Muscle layer of duodenum (tissue), 2 donors: ENCODE data around the gene APBB2.

ENCODE experiments used
- H3K27ac ChIP-seq: one replicate; pipeline ENCODE4 v1.7.0; 2013; ENCODE audit warnings: mild to moderate bottlenecking, low read length
- H3K27me3 ChIP-seq: one replicate; pipeline ENCODE4 v1.7.0; 2013; ENCODE audit warnings: low read depth, mild to moderate bottlenecking, control low read depth, low read length
- H3K36me3 ChIP-seq, 2 donors: one replicate each; pipeline ENCODE4 v1.7.0; 2013; ENCODE audit warnings: low read length in 2 of 2, control low read depth in 1 of 2, mild to moderate bottlenecking in 1 of 2; ENCODE audit not compliant: insufficient read depth in 2 of 2, control insufficient read depth in 1 of 2
- H3K4me1 ChIP-seq, 2 donors: one replicate each; pipeline ENCODE4 v1.7.0; 2013; ENCODE audit warnings: low read length in 2 of 2, mild to moderate bottlenecking in 2 of 2, control low read depth in 1 of 2, moderate library complexity in 1 of 2; ENCODE audit not compliant: insufficient read depth in 2 of 2, control insufficient read depth in 1 of 2
- H3K4me3 ChIP-seq, 2 donors: one replicate each; pipeline ENCODE4 v1.7.0; 2013; ENCODE audit warnings: low read length in 2 of 2, low read depth in 1 of 2, mild to moderate bottlenecking in 1 of 2
- H3K9me3 ChIP-seq, 2 donors: one replicate each; pipeline ENCODE4 v1.7.0; 2013; ENCODE audit warnings: low read length in 2 of 2, control low read depth in 1 of 2, mild to moderate bottlenecking in 1 of 2; ENCODE audit not compliant: control insufficient read depth in 1 of 2
- donor health status: healthy.

APBB2 gene

DNA sequence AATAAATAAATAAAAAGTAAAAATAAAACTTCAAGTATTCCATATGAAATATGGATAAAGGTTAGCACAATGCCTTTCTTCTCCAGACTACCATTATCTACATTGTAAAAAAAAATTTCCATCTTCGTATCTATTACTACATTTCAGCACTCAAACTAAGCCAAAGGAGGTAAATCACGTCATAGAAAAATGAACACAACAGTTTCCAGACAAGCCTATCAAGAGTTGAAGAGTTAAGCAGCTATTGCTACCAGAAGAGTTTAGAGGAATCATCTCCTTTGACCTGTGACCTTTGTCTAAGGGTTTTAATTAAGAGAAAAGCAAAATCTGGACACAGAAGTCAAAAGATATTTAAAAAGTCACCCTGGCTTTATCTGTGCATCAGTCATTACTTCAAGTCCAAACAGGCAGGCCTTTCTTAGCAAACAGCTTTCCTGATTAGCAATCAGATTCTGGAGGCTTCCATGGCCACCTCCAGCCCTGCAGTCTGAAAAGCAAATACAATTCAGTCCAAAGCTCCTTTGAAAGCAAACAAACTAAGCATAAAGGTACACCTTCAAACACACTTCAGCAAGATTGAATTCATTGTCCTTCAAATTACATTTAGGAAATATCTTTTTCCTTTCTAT lies 82.2 kb downstream of the APBB2 start:
- Histone ChIP-seq H3K27me3 (no peaks in the 10 kb centered on the region), H3K36me3 (no peaks in the 10 kb centered on the region), H3K4me1 (peaks cover 3 to 5% of the 10 kb centered on the region in 2 donors), H3K4me3 (no peak overlapping the region), H3K9me3 (no peaks in the 10 kb centered on the region), H3K27ac (no peak overlapping the region)

DNA sequence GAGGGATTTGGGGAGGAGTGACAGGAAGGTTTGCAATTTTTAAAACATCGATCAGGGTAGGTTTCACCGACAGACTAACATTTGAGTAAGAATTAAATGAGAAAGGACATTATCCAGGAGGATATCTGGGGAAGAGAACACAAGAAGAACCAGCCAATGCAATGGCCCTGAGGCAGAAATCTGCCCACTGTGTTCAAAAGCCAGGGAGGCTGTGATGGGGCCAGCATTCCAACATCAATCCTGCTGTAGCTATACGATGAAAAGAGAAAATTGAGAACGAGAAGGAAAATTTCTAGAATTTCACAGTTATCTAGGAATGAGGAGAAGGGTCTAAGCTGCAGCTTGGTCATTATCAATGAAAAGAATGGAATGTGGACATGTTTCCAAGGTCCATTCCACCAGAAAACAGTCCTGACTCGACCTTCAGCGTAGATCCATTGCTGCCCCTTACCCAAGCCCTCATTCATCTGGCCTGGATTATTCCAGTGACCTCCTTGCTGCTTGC lies 84.4 kb downstream of the APBB2 start:
- peaks cover 5 to 10% of the 10 kb centered on the region in 2 donors for H3K4me1 ChIP-seq
- no peak overlapping the region for H3K4me3 ChIP-seq
- no peaks in the 10 kb centered on the region for H3K27me3 ChIP-seq
- H3K9me3 ChIP-seq, result no peaks in the 10 kb centered on the region
- H3K36me3 ChIP-seq, result no peaks in the 10 kb centered on the region
- no peak overlapping the region for H3K27ac ChIP-seq

DNA sequence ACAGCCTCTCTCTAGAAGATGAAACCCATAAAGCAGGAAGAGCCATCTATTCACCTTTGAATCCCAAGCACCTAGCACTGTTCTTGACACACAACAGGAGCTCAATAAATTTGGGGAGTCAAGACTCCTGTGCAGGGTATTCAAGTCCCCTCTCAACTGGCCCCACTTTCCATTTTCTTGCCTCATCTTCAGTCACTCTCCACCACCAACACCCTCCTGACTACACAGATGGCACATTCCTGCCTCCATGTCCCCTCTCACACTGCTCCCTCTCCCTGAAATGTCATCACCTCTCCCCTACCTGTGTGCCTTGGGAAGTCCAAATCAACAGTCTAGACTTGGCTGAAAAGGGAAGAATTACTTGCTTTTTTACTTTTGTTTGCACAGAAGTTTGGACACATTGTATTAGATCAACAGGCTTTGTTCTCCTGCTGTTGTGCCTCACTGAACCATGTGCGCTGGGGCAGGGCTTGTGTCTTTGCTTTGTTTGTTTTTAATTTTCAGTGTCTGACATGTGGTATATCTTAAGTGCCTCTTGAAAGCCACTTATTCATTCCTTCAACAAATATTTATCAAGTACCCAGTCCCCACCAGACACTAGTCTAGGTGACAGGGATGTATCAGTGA lies 85.1 kb downstream of the APBB2 start:
- Histone ChIP-seq H3K36me3 (no peaks in the 10 kb centered on the region), H3K9me3 (no peaks in the 10 kb centered on the region), H3K27me3 (no peaks in the 10 kb centered on the region), H3K4me3 (no peak overlapping the region), H3K4me1 (peaks cover 0 to 16% of the 10 kb centered on the region in 2 donors), H3K27ac (no peak overlapping the region)

GRCh38 chr4:41125558-41126311 lies 88.6 kb downstream of the APBB2 start:
- Histone ChIP-seq H3K27ac (no peak overlapping the region), H3K36me3 (no peaks in the 10 kb centered on the region)

GRCh38 chr4:41124916-41125548 lies 89.3 kb downstream of the APBB2 start:
- H3K36me3 ChIP-seq, result no peaks in the 10 kb centered on the region
- no peaks in the 10 kb centered on the region for H3K9me3 ChIP-seq
- H3K27ac ChIP-seq, result no peak overlapping the region
- peaks cover 4 to 28% of the 10 kb centered on the region in 2 donors for H3K4me1 ChIP-seq
- H3K4me3 ChIP-seq, result no peak overlapping the region
- H3K27me3 ChIP-seq, result no peaks in the 10 kb centered on the region

More at GRCh38 chr4:41125558-41126311, 88.6 kb downstream of the APBB2 start:
- no peaks in the 10 kb centered on the region for H3K9me3 ChIP-seq
- no peak overlapping the region for H3K4me3 ChIP-seq
- peaks cover 0 to 22% of the 10 kb centered on the region in 2 donors for H3K4me1 ChIP-seq
- H3K27me3 ChIP-seq, result no peaks in the 10 kb centered on the region

DNA sequence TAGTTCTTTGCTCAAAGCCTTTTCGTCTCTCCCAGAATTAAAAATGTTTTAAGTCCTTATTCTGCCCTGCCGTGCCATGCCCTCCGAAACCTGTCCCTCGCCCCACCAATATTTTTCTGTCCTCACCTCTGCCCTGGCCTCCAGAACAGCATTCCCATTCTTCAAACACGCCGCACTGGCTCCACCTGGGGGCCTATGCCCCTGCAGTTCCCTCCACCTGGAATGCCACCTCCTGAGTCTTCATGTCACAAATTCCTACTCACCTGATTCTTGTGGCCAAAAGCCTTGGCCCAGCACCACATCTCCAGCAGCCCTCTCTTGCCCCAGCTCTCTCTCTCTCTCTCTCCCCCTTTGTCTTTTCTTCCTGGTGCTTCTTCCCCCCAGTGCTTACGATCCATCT lies 91.6 kb downstream of the APBB2 start:
- Histone ChIP-seq H3K36me3 (no peaks in the 10 kb centered on the region), H3K27me3 (no peaks in the 10 kb centered on the region), H3K9me3 (no peaks in the 10 kb centered on the region), H3K4me1 (peaks cover 11 to 33% of the 10 kb centered on the region in 2 donors), H3K27ac (no peak overlapping the region), H3K4me3 (no peak overlapping the region)

GRCh38 chr4:41122309-41122708 lies 92.0 kb downstream of the APBB2 start:
- Histone ChIP-seq H3K27ac (no peak overlapping the region), H3K4me1 (peaks cover 11 to 33% of the 10 kb centered on the region in 2 donors), H3K36me3 (no peaks in the 10 kb centered on the region), H3K4me3 (no peak overlapping the region), H3K9me3 (no peaks in the 10 kb centered on the region), H3K27me3 (no peaks in the 10 kb centered on the region)

DNA sequence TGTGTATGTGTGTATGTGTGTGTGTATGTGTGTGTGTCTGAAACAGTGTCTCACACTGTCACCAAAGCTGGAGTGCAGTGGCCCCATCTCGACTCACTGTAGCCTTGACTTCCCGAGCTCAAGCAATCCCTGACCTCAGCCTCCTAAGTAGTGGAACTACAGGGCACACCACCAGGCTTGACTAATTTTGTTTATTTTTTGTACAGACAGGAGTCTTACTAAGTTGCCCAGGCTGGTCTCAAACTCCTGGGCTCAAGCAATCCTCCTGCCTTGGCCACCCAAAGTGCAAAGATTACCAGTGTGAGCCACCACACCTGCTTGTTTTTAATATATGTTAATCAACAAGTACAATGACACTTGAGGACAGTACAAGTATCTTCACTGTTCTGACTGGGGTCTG lies 92.4 kb downstream of the APBB2 start:
- H3K27me3 ChIP-seq, result no peaks in the 10 kb centered on the region
- no peak overlapping the region for H3K27ac ChIP-seq
- H3K36me3 ChIP-seq, result no peaks in the 10 kb centered on the region
- H3K9me3 ChIP-seq, result no peaks in the 10 kb centered on the region
- H3K4me3 ChIP-seq, result no peak overlapping the region
- peaks cover 11 to 33% of the 10 kb centered on the region in 2 donors for H3K4me1 ChIP-seq

DNA sequence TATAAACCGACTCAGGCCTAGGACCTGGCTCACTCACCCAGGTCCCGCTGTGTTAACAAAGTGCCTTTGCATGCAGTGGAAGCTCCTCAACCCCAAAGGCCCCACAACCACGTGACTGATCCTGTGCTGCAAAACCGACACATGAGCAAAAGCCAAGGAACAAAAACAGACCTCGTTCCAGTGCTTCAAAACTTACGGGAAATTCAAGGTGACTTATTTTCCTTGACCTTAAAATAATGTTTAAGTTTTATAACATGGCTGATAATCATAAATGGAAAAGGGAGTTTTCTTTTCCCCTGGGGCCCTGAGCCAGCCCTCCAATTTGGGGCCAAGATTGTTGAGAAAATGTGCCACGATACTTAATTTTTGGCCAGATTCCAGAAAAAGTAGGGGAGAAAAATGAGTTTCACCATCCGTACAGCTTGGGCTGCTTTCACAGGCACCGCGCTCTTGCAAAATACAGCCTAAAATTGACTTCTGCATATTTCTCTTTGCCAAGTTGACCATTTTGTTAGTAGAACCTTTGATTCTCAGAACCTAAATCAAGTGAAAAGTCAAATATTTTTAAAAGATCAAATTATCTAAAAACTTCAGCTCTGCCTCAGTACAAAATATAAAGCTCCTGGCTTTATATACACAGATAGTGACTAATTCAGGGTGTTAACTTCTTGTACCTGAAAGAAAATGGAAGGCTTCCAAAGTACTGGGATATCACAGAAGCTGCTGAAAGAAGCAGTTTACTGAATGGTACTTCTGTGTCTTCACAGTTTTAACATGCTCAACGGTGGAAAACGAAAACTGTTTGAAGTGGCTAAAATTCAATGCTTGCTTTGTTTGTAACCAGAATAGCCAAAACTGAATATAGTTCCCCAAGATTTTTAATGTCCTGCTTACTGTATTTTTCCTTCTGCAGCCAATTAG lies 93.8 kb downstream of the APBB2 start:
- Histone ChIP-seq H3K27me3 (no peaks in the 10 kb centered on the region), H3K4me3 (peak overlapping the region; percentile 40 to 52), H3K9me3 (no peaks in the 10 kb centered on the region), H3K36me3 (no peaks in the 10 kb centered on the region), H3K4me1 (peaks cover 11 to 30% of the 10 kb centered on the region in 2 donors), H3K27ac (peak overlapping the region; percentile 65)

DNA sequence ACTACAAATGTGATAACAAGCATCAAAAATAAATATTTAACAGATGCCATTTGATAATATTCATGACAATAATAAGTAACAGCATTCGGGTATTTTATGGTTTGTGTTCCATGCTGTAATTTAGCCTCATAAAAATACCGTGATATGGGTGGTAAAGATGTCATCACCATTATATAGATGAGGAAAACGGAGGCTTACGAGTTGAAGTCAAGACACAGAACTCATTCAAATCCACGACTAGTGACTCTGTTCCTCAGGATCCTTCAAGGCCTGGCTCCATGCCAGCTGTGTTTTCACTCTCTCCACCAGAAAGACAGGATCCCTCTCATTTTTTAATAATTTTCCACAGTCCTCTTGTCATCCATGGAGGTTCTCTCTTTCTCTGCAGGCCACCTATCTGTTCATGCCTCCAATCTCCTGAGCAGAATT lies 94.5 kb downstream of the APBB2 start:
- H3K4me3 ChIP-seq, result peak overlapping the region; percentile 40 to 52
- H3K27ac ChIP-seq, result peak overlapping the region; percentile 65
- no peaks in the 10 kb centered on the region for H3K36me3 ChIP-seq
- H3K9me3 ChIP-seq, result no peaks in the 10 kb centered on the region
- H3K27me3 ChIP-seq, result no peaks in the 10 kb centered on the region
- H3K4me1 ChIP-seq, result peaks cover 11 to 24% of the 10 kb centered on the region in 2 donors
